ENCODE data around the gene MAST4. TPM values are rescaled to one million over a fixed set of nuclear protein-coding genes. Genes with fewer than 3 reads are reported as not detected.

Gene MAST4
- total RNA-seq, 2 experiments from 2014 or later = 1.3 to 21.9 TPM

DNA sequence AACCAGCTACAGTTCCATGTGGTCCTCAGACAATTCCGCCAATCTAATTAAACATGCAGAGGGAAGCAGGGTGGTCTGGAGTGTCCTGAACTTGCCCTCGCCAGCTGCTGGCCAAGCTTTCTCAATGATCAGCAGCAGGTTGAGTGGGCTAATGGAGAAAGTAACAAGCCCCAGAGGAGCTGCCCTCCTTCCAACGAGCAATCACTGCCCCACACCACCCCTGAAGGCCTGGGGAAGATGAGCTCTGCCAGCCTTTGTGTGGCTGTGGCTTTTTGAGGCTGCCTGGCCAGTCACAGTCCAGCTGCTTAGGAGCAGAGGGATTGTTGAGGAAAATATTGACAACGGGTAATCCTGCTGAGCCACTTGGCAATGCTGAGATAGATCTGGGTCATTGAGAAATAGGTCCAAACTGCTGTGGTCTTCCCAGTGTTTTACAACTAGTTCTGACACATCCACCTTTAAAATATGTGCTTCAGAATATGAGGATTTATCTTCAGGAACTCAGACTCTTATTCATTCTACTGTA lies 493.1 kb downstream of the MAST4 start:
- no peaks in the 10 kb centered on the region for H4K20me1 ChIP-seq (ENCODE audit: insufficient read depth, low read length)
- no peak for TF ChIP-seq EZH2phosphoT487 (IDR thresholded peaks at IDR 0.05; ENCODE audit: borderline replicate concordance, low read depth, low read length)
- TF ChIP-seq, protein P1, sequence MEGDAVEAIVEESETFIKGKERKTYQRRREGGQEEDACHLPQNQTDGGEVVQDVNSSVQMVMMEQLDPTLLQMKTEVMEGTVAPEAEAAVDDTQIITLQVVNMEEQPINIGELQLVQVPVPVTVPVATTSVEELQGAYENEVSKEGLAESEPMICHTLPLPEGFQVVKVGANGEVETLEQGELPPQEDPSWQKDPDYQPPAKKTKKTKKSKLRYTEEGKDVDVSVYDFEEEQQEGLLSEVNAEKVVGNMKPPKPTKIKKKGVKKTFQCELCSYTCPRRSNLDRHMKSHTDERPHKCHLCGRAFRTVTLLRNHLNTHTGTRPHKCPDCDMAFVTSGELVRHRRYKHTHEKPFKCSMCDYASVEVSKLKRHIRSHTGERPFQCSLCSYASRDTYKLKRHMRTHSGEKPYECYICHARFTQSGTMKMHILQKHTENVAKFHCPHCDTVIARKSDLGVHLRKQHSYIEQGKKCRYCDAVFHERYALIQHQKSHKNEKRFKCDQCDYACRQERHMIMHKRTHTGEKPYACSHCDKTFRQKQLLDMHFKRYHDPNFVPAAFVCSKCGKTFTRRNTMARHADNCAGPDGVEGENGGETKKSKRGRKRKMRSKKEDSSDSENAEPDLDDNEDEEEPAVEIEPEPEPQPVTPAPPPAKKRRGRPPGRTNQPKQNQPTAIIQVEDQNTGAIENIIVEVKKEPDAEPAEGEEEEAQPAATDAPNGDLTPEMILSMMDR (conservative IDR thresholded peaks at IDR 0.05; ENCODE audit: low read length) = no peak
- no peaks in the 10 kb centered on the region for H3K4me1 ChIP-seq (ENCODE audit: insufficient read depth, low read length, poor library complexity, severe bottlenecking)
- ChIA-PET CTCF (ENCODE audit: unreplicated experiment) (no interaction called here), POLR2A (interaction anchor here (0.5 kb wide), 1 partner anchor 1961 kb away, joined by 3 read pairs; no protein-coding TSS in a partner anchor)
- intact Hi-C loops (cut with micrococcal nuclease; ENCODE audit: unreplicated experiment) = no loop called here
- no peaks in the 10 kb centered on the region for H3K9me2 ChIP-seq (ENCODE audit: insufficient read depth, low read length)
- no peaks in the 10 kb centered on the region for H3K36me3 ChIP-seq (ENCODE audit: insufficient read depth, low read length)
- no peaks in the 10 kb centered on the region for H3K79me2 ChIP-seq (ENCODE audit: insufficient read depth, low read depth, low read length)
- DNase-seq (ENCODE audit: low spot score) = no peak
- no peak overlapping the region for H3K27ac ChIP-seq (ENCODE audit: low read depth, low read length, poor library complexity, severe bottlenecking)
- H2AFZ ChIP-seq (ENCODE audit: low read length) = no peak overlapping the region
- no peak overlapping the region for H3K4me2 ChIP-seq (ENCODE audit: low read length)
- BruUV-seq (replicated peaks) = no TSS peak
- no peaks in the 10 kb centered on the region for H3K9me3 ChIP-seq (ENCODE audit: low read length)
- H3K4me3 ChIP-seq (ENCODE audit: low read depth, low read length, poor library complexity, severe bottlenecking) = no peak overlapping the region

DNA sequence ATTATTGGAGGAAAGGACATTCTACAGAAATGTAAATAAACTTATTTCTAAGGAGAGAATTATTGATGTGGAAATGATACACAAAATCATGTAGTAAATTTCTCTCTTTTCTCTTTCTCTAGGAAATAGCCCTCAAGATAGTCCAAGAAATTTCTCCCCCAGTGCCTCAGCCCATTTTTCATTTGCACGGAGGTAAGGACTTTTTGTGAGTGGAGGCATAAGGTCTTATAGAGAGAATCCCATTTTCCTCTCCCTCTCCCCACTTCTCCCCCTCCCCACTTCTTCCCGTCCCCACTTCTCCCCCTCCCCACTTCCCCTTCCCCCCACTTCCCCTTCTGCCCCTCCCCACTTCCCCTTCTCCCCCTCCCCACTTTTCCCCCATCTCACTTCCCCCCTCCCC lies 493.8 kb downstream of the MAST4 start:
- intact Hi-C loops (cut with micrococcal nuclease; ENCODE audit: unreplicated experiment) = no loop called here
- H3K27ac ChIP-seq (ENCODE audit: low read depth, low read length, poor library complexity, severe bottlenecking) = no peak overlapping the region
- no peaks in the 10 kb centered on the region for H3K9me2 ChIP-seq (ENCODE audit: insufficient read depth, low read length)
- H3K36me3 ChIP-seq (ENCODE audit: insufficient read depth, low read length) = no peaks in the 10 kb centered on the region
- TF ChIP-seq, protein P1 (conservative IDR thresholded peaks at IDR 0.05; ENCODE audit: low read length) = no peak
- TF ChIP-seq EZH2phosphoT487 (IDR thresholded peaks at IDR 0.05; ENCODE audit: borderline replicate concordance, low read depth, low read length) = no peak
- no peaks in the 10 kb centered on the region for H4K20me1 ChIP-seq (ENCODE audit: insufficient read depth, low read length)
- CTCF ChIA-PET (ENCODE audit: unreplicated experiment) = no interaction called here
- POLR2A ChIA-PET = no interaction called here
- H3K4me3 ChIP-seq (ENCODE audit: low read depth, low read length, poor library complexity, severe bottlenecking) = no peak overlapping the region
- H2AFZ ChIP-seq (ENCODE audit: low read length) = no peak overlapping the region
- no TSS peak for BruUV-seq (replicated peaks)
- H3K9me3 ChIP-seq (ENCODE audit: low read length) = no peaks in the 10 kb centered on the region
- no peak for DNase-seq (ENCODE audit: low spot score)
- H3K4me1 ChIP-seq (ENCODE audit: insufficient read depth, low read length, poor library complexity, severe bottlenecking) = no peaks in the 10 kb centered on the region
- no peak overlapping the region for H3K4me2 ChIP-seq (ENCODE audit: low read length)
- H3K79me2 ChIP-seq (ENCODE audit: insufficient read depth, low read depth, low read length) = no peaks in the 10 kb centered on the region

DNA sequence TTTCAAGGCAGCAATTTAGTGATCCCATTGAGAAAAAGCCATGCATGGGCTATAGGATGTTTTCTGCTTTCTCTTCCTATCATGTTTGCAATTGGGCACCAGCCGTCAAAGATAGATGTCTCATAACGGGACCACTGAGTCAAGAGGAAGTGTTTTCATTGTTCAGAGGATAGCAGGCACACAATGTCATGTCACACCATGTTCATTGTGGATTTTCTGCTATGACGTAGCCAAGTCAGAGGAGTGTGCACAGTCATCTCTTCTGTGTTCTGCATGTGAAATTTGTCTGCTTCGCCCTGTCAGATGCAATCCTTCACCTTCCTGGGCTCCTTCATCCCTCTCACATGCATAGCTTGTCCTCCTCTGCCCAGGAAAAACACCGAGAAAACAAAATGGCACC lies 494.4 kb downstream of the MAST4 start:
- Histone ChIP-seq H4K20me1 (ENCODE audit: insufficient read depth, low read length) (no peaks in the 10 kb centered on the region), H3K79me2 (ENCODE audit: insufficient read depth, low read depth, low read length) (no peaks in the 10 kb centered on the region), H3K9me2 (ENCODE audit: insufficient read depth, low read length) (no peaks in the 10 kb centered on the region), H3K4me1 (ENCODE audit: insufficient read depth, low read length, poor library complexity, severe bottlenecking) (no peaks in the 10 kb centered on the region), H3K4me3 (ENCODE audit: low read depth, low read length, poor library complexity, severe bottlenecking) (no peak overlapping the region), H2AFZ (ENCODE audit: low read length) (no peak overlapping the region), H3K4me2 (ENCODE audit: low read length) (no peak overlapping the region), H3K27ac (ENCODE audit: low read depth, low read length, poor library complexity, severe bottlenecking) (no peak overlapping the region), H3K36me3 (ENCODE audit: insufficient read depth, low read length) (no peaks in the 10 kb centered on the region), H3K9me3 (ENCODE audit: low read length) (no peaks in the 10 kb centered on the region)
- CTCF ChIA-PET (ENCODE audit: unreplicated experiment) = no interaction called here
- intact Hi-C loops (cut with micrococcal nuclease; ENCODE audit: unreplicated experiment) = no loop called here
- DNase-seq (ENCODE audit: low spot score) = no peak
- POLR2A ChIA-PET = no interaction called here
- BruUV-seq (replicated peaks) = no TSS peak
- TF ChIP-seq EZH2phosphoT487 (IDR thresholded peaks at IDR 0.05; ENCODE audit: borderline replicate concordance, low read depth, low read length) = no peak
- TF ChIP-seq, protein P1 (conservative IDR thresholded peaks at IDR 0.05; ENCODE audit: low read length) = no peak
